GM06990 (cell line): Measurements from ENCODE around the gene GAS2L3.

Experiments
- DNase-seq: peaks from one replicate; pipeline ENCODE4 v3.0.0-alpha.2; 2011; ENCODE audit not compliant: insufficient read length; ENCODE audit errors: extremely low read depth
- H3K27me3 ChIP-seq: replicated peaks from 2 replicates; pipeline ENCODE4 v1.6.0; 2011; ENCODE audit warnings: low read length; ENCODE audit not compliant: control insufficient read depth, insufficient read depth
- H3K36me3 ChIP-seq: 2 replicates; pipeline ENCODE4 v1.5.1; 2011; ENCODE audit warnings: low read length; ENCODE audit not compliant: control insufficient read depth, insufficient read depth
- H3K4me3 ChIP-seq: replicated peaks from 2 replicates; pipeline ENCODE4 v1.5.1; 2011; ENCODE audit warnings: low read depth, mild to moderate bottlenecking, control low read depth, low read length
- CTCF ChIP-seq: IDR thresholded peaks from 2 replicates; pipeline ENCODE4 v1.5.1; 2011; ENCODE audit warnings: low read length, control low read depth, mild to moderate bottlenecking, inconsistent platforms; ENCODE audit not compliant: insufficient read depth, poor library complexity, severe bottlenecking

The GAS2L3 gene

DNA sequence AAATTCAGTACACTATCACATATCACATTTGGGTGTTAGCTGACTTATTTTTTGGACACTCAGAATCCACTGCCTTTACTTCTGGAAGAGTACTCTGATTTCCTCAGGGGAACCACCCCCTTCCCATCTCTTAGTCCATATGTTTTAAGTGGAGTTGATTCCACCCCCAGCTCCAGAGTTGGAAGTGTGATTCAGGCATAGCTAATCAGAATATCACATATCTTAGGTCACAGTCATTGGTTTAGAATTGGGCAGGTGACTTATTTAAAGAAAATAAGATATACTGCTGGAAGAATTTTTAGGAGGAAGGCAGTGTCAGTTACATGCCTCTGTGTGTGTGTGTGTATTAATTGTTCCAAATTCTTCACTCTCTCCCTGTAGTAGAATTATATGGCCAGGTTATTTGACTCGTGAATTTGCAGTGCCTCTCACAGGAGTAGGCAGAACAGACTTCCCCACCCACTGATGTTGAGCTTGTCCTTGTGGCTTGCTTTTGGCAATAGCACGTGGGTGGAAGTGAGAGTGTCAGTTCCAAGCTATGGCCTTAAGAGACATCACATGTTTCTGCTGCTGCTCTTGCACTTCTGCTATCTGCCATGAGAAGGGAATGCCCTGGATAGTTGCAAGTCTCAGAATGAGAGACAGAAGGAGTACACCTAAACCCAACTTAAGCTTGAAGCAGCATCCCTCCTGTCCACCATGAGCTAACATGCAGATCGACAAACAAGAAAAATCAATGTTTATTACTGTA, 6.4 kb upstream of the GAS2L3 start:
- H3K36me3 ChIP-seq = no peaks in the 10 kb centered on the region
- no peak overlapping the region for H3K4me3 ChIP-seq
- peak; percentile 14 for DNase-seq
- TF ChIP-seq CTCF = no peak
- H3K27me3 ChIP-seq = no peaks in the 10 kb centered on the region

DNA sequence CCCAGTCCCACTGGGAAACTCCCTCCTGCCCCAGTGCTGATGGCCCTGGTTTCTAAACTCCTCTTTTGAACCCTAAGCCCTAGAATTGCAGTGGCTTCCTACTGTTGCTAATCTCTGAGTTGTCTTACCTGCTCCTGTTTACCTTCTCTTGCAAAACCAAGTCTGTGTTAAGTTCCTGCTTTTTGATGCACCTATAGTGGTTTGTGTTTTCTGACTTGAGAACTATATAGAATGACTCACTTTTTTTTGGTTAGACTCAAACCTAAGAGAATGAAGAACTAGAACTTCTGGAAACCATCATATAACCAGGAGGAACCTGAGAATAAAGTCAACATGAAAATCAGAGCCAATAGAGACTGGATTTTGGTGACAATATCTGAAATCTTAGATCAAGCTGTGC, 5.5 kb upstream of the GAS2L3 start:
- H3K27me3 ChIP-seq = no peaks in the 10 kb centered on the region
- no peak for TF ChIP-seq CTCF
- H3K4me3 ChIP-seq = no peak overlapping the region
- no peak for DNase-seq
- H3K36me3 ChIP-seq = no peaks in the 10 kb centered on the region

DNA sequence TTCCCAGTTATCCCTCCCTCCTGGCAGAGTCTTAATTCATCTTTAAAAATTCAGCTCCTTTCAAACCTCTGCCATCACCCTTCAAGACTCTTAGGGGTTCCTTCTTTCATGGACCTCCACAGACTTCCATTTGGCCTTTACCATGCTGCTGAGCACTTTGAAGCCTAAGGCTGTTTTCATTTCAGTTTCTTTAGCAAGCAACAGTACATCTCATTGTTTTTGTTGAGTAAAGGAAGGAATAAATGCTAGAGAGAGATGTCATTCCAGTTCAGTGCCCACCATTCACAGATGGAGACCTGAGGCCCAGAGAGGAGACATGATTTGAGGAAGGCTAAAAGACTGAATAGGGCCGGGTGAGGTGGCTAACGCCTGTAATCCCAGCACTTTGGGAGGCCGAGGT, 1.3 kb upstream of the GAS2L3 start:
- TF ChIP-seq CTCF = no peak
- no peaks in the 10 kb centered on the region for H3K27me3 ChIP-seq
- no peak overlapping the region for H3K4me3 ChIP-seq
- DNase-seq = no peak
- H3K36me3 ChIP-seq = no peaks in the 10 kb centered on the region

DNA sequence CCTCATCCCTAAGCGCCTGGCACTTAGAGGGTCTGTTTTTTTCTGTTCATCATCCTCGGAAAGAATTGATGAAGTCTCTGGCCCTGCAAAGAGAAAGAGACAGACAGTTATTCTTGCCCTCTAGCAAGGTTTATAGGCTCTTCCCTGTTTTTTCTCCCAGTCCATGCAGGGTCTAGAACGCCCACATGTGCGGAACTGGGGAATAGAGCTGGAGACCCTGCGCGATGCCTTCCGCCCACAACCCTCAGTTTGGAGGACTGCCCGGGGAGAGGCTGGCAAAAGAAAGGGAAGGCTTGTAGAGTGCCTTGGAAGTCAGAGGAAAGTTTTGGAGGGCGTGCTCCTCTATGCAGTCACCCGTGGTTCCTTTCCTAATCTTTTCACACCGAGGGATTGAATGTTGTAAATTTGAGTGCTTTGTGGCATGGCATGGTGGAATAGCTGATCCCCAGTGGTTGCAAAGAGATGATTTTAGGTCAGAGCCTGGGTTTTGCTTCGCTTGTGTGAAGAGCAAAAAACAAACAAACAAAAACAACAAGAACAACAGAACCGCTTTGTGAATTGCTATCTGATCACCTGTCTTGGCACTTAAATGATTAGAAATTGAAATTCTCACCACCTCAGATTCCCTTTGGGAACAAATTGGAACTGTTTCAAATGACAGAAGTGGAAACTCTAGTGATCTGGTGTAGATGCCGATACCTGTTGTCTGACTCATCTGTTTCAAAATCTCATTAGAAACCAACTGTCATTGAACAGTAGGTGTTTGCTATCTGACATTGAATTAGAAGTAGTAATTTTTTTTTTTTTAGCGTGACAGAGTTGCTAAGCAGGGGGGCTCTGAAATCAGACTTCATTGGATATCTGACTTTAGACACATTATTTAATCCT, 947 bp downstream of the GAS2L3 start:
- peak overlapping the region; percentile 84 for H3K4me3 ChIP-seq
- TF ChIP-seq CTCF = no peak
- no peaks in the 10 kb centered on the region for H3K36me3 ChIP-seq
- no peaks in the 10 kb centered on the region for H3K27me3 ChIP-seq
- no peak for DNase-seq

GRCh38 chr12:100576331-100577036, 3.0 kb downstream of the GAS2L3 start:
- H3K36me3 ChIP-seq = no peaks in the 10 kb centered on the region
- no peak overlapping the region for H3K4me3 ChIP-seq
- H3K27me3 ChIP-seq = no peaks in the 10 kb centered on the region
- no peak for TF ChIP-seq CTCF
- DNase-seq = no peak
